Sigmoid colon (tissue), 7 donors: ENCODE data around the gene PTPRN. TPM values are rescaled to one million over a fixed set of nuclear protein-coding genes. Genes with fewer than 3 reads are reported as not detected.
"Not testable (repeated sequence)": the region's sequence is repeated elsewhere in the genome, so short reads cannot be mapped to it uniquely, and the experiment has no call there.

Experiments
- DNase-seq: peaks from one replicate; pipeline ENCODE4 v3.0.0-alpha.2; 2019
- H3K27ac ChIP-seq, 4 donors: fragments of 200-600 bp; sonication (generic); one replicate each; pipeline ENCODE4 v1.5.1; 2016 to 2019; ENCODE audit warnings: mild to moderate bottlenecking in 1 of 4
- H3K27me3 ChIP-seq, 3 donors: fragments of 200-600 bp; sonication (generic); one replicate each; pipeline ENCODE4 v1.5.1; 2019; ENCODE audit warnings: mild to moderate bottlenecking in 1 of 3
- H3K36me3 ChIP-seq, 4 donors: fragments of 200-600 bp; sonication (generic); one replicate each; pipeline ENCODE4 v1.5.1; 2016 to 2019
- H3K4me1 ChIP-seq, 4 donors: fragments of 200-600 bp; sonication (generic); one replicate each; pipeline ENCODE4 v1.5.1; 2017 to 2019
- H3K4me3 ChIP-seq, 4 donors: fragments of 200-600 bp; sonication (generic); one replicate each; pipeline ENCODE4 v1.5.1; 2017 to 2019; ENCODE audit warnings: mild to moderate bottlenecking in 2 of 4, moderate library complexity in 1 of 4
- H3K9me3 ChIP-seq, 4 donors: fragments of 200-600 bp in 3 of 4; sonication (generic) in 3 of 4; one replicate each; pipeline versions ENCODE4 v1.5.1 to v1.6.1; 2013 to 2019
- EP300 ChIP-seq, 4 donors: sonication (generic); formaldehyde crosslinking; IDR thresholded peaks; one replicate each; pipeline ENCODE4 v1.6.1; 2017; ENCODE audit warnings: antibody characterized with exemption in 4 of 4
- POLR2A ChIP-seq, 2 donors: fragments of 450-650 bp; IDR thresholded peaks; one replicate each; pipeline ENCODE4 v1.6.1; 2016; ENCODE audit warnings: antibody characterized with exemption in 2 of 2, mild to moderate bottlenecking in 2 of 2, moderate library complexity in 2 of 2
- POLR2AphosphoS5 ChIP-seq, 4 donors: sonication (generic); formaldehyde crosslinking; IDR thresholded peaks; one replicate each; pipeline ENCODE4 v1.6.1; 2017; ENCODE audit warnings: antibody characterized with exemption in 4 of 4
- WGBS, 2 donors: extraction: QIAGEN DNeasy Blood & Tissue Kit; methylation state at CpG; one replicate each; pipeline ENCODE4 v1.1.7; 2013; 5-methylcytosine and 5-hydroxymethylcytosine counted together
- intact Hi-C: fragments of 100-400 bp; cut with DNase I; formaldehyde crosslinking; loops from one replicate; pipeline ENCODE4 v1.15.1; 2023
- polyA plus RNA-seq, 3 donors: library from polyadenylated mRNA; stranded (reverse); fragments of 200-250 nt; gene quantifications; one replicate each; pipeline ENCODE4 v1.2.3, GENCODE V29; 2013
- total RNA-seq, 4 donors: library from RNA; depleted of rRNA; stranded (reverse); fragments of >200 nt; gene quantifications; one replicate each; pipeline ENCODE4 v1.1.0, GENCODE V29; 2016
- TF ChIP-seq, protein P1 (sequence below), 4 experiments: fragments of 450-650 bp in 3 of 4; fragments of 200-600 bp in 1 of 4; IDR thresholded peaks; one replicate each; pipeline ENCODE4 v1.5.1; 2016 to 2019; ENCODE audit warnings: antibody characterized with exemption in 4 of 4, mild to moderate bottlenecking in 3 of 4, moderate library complexity in 2 of 4
- donor health status: healthy with polysubstance abuse.
- donor health status: Bipolar disorder and iron deficiency.
- donor health status: healthy.

Gene PTPRN
- total and polyA plus RNA-seq, 7 donors: 1.2 to 8.8 (median 7.8) TPM; not detected in 2

DNA sequence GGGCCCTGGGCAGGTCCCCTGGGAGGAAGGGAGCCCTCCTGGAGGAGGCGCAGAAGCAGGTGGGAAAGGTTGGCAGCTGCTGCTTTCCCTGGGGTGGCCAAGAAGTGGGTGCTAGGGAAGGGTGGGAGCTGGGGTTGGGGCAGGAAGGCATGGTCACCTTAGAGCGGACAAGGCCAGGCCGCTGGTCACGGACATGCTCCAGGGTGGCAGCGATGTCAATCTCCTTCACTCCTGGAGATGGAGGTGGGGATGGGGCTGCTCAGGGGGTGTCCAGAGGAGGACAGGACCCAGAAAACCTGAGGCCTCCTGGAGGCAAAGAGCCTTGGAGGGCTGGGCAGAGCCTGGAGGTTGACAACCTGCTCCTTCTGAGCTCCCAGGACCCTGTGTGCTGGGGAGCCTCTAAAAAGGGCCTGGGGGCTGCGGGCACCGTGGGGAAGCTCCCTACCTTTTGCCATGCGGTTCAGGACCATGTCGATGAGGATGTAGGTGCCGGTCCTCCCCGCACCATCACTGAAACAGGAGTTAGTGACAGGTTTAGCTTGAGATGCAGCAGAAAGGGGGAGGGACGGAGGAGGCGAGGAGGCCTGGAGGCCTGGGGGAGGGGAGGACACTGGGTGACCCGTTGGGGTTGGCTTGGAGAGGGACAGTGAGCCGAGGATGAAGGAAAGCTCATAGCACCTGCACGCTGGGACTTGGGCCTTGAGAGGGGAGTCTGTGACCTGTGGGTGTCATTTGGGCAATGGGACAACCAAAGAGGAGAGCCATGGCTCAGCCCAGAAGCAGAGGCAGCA, 18.6 kb downstream of the PTPRN start:
- H3K27ac ChIP-seq: peak overlapping the region; percentile 73 to 82 (median 74)
- 87 to 89% methylated on average over 16 of the region's 16 CpGs for WGBS, 2 donors
- peak; percentile 57 for DNase-seq
- TF ChIP-seq POLR2AphosphoS5 (IDR thresholded peaks at IDR 0.05) (no peak), EP300 (IDR thresholded peaks at IDR 0.05) (no peak), POLR2A (IDR thresholded peaks at IDR 0.05) (no peak)
- TF ChIP-seq, protein P1, sequence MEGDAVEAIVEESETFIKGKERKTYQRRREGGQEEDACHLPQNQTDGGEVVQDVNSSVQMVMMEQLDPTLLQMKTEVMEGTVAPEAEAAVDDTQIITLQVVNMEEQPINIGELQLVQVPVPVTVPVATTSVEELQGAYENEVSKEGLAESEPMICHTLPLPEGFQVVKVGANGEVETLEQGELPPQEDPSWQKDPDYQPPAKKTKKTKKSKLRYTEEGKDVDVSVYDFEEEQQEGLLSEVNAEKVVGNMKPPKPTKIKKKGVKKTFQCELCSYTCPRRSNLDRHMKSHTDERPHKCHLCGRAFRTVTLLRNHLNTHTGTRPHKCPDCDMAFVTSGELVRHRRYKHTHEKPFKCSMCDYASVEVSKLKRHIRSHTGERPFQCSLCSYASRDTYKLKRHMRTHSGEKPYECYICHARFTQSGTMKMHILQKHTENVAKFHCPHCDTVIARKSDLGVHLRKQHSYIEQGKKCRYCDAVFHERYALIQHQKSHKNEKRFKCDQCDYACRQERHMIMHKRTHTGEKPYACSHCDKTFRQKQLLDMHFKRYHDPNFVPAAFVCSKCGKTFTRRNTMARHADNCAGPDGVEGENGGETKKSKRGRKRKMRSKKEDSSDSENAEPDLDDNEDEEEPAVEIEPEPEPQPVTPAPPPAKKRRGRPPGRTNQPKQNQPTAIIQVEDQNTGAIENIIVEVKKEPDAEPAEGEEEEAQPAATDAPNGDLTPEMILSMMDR (IDR thresholded peaks at IDR 0.05): no peak
- intact Hi-C loops: loop anchor here (10.0 kb wide), 1 partner anchor 254 kb away; the partner anchor contains the start of genes CHPF and TMEM198
- no peaks in the 10 kb centered on the region for H3K9me3 ChIP-seq
- H3K4me1 ChIP-seq: peaks cover 0 to 28% (median 26%) of the 10 kb centered on the region in 4 donors
- H3K27me3 ChIP-seq: no peaks in the 10 kb centered on the region
- H3K36me3 ChIP-seq: peaks cover 0 to 7% (median 4%) of the 10 kb centered on the region in 4 donors
- H3K4me3 ChIP-seq: no peak overlapping the region

DNA sequence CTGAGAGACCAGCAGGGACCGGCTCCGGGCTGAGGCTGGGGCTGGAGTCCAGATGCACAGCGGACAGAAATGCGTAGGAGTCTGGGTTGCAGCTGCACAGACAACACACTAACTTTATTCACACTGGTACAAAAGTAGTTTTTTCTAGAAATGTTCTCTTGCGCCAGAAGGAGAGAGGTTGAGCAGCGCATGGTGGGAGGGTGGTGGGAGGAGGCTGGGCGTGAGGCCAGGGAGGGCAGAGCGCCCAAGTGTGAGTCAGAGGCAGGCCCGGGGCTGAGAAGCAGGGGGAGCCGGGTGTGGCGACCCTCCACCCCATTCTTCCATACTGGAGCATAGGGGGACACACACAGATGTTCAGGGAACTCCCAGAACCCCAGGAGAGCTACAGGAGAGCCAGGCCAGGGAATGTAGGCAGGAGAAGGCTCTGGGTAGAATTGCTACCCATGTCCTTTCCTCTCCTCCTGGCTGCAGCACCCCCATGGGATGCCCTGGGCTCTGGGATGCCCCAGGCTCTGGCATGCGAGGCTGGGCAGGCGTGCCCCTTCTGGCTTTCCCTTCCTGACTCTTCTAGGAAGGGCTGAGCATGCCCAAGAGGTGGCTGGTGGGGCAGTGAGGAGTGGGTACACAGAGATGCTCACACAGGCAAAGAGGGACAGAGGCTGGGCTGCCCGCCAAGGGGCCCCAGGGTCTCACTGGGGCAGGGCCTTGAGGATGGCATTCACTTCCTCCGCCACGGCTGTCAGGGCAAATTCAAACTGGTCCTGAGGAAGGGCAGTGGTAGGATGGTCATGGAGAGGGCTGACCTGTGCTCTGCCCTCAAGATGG, 19.5 kb downstream of the PTPRN start:
- TF ChIP-seq, protein P1 (IDR thresholded peaks at IDR 0.05): no peak
- TF ChIP-seq EP300 (IDR thresholded peaks at IDR 0.05): peak in 1 of 4 donors; percentile 52
- peak in 3 of 4 donors; percentile 20 to 70 (median 55) for TF ChIP-seq POLR2AphosphoS5 (IDR thresholded peaks at IDR 0.05)
- no peak for TF ChIP-seq POLR2A (IDR thresholded peaks at IDR 0.05)
- no peaks in the 10 kb centered on the region for H3K9me3 ChIP-seq
- no peaks in the 10 kb centered on the region for H3K27me3 ChIP-seq
- peaks cover 8 to 15% (median 13%) of the 10 kb centered on the region in 4 donors for H3K36me3 ChIP-seq
- 60 to 64% methylated on average over 16 of the region's 16 CpGs for WGBS, 2 donors
- peak overlapping the region; percentile 73 to 82 (median 74) for H3K27ac ChIP-seq
- no peak overlapping the region for H3K4me3 ChIP-seq
- H3K4me1 ChIP-seq: peaks cover 0 to 24% (median 21%) of the 10 kb centered on the region in 4 donors
- peak; percentile 89 for DNase-seq
- intact Hi-C loops: loop anchor here (10.0 kb wide), 1 partner anchor 255 kb away; the partner anchor contains the start of genes CHPF and TMEM198

DNA sequence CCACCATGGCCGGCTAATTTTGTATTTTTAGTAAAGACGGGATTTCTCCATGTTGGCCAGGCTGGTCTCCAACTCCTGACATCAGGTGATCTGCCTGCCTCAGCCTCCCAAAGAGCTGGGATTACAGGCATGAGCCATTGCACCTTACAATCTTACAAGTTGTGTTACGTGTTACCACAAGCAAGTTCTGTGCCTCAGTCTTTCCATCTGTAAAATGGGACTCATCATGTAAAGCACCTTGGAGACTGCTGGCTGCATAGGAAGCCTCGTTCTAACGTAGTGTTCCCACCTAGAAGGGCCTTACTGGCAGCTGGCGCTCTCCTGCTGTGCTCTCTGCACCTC, 20.0 kb downstream of the PTPRN start:
- peak; percentile 4 for DNase-seq
- H3K27me3 ChIP-seq: no peaks in the 10 kb centered on the region
- WGBS, 2 donors: 79% methylated on average over 6 of the region's 6 CpGs
- intact Hi-C loops: no loop called here
- no peak overlapping the region for H3K4me3 ChIP-seq
- peaks cover 0 to 19% (median 16%) of the 10 kb centered on the region in 4 donors for H3K4me1 ChIP-seq
- TF ChIP-seq POLR2AphosphoS5 (IDR thresholded peaks at IDR 0.05) (no peak), EP300 (IDR thresholded peaks at IDR 0.05) (no peak), POLR2A (IDR thresholded peaks at IDR 0.05) (no peak)
- TF ChIP-seq, protein P1 (IDR thresholded peaks at IDR 0.05): no peak
- H3K27ac ChIP-seq: peak overlapping the region; percentile 73 to 82 (median 74)
- peaks cover 13 to 19% (median 18%) of the 10 kb centered on the region in 4 donors for H3K36me3 ChIP-seq
- H3K9me3 ChIP-seq: no peaks in the 10 kb centered on the region

DNA sequence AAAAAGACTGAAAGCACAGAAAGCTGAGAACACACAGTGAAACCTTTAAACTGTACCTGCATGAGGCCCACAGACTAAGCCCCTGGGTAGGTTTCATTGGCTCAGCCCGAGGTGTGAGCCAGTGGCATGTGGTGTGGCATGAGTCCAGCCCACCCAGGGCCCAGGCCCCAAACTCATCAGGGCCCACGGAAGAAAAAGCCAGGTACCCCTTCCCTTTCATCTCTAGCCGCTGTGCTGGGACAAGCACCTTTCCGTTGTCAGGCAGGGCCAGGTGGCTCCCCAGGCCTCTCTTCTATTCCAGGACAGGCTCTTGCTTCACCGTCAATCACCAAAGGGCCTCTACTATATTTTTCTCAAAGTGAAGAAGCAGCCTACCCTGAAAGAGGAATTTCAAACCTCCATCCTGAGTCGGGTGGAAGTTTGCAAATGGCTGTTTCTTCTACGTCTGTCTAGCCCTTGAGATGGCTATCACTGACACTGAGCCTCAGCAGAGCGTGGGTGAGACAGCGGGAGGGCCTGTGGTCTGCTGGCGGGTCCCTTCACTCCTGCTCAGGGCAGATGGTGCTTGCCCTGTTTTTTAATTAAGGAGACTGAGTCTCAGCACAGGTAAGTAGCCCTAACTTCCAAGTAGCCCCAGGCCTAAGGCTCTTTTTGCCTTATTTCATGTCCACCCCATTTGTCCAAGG, 21.5 kb downstream of the PTPRN start:
- H3K4me3 ChIP-seq: no peak overlapping the region
- peaks cover 0 to 15% (median 12%) of the 10 kb centered on the region in 4 donors for H3K4me1 ChIP-seq
- H3K27me3 ChIP-seq: no peaks in the 10 kb centered on the region
- peak overlapping the region in 1 of 4 donors; percentile 82 for H3K27ac ChIP-seq
- peaks cover 24 to 33% (median 29%) of the 10 kb centered on the region in 4 donors for H3K36me3 ChIP-seq
- intact Hi-C loops: no loop called here
- DNase-seq: peak; percentile 51
- WGBS, 2 donors: 89 to 90% methylated on average over 10 of the region's 10 CpGs
- no peaks in the 10 kb centered on the region for H3K9me3 ChIP-seq
- no peak for TF ChIP-seq EP300 (IDR thresholded peaks at IDR 0.05)
- no peak for TF ChIP-seq POLR2A (IDR thresholded peaks at IDR 0.05)
- TF ChIP-seq POLR2AphosphoS5 (IDR thresholded peaks at IDR 0.05): no peak
- TF ChIP-seq, protein P1 (IDR thresholded peaks at IDR 0.05): no peak

DNA sequence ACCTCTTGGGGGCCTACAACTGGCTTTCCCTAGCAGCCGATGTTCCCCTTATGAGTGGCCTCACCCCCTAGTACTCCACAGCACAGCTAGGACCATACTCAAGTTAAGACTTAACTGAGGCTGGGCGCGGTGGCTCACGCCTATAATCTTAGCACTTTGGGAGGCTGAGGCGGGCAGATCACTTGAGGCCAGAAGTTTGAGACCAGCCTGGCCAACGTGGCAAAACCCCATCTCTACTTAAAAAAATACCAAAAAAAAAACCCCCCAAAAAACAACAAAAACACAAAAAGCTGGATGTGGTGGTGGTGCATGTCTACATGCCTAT, 22.1 kb downstream of the PTPRN start:
- 86 to 90% methylated on average over 6 of the region's 6 CpGs for WGBS, 2 donors
- H3K4me3 ChIP-seq, intact Hi-C loops, H3K27me3 ChIP-seq, DNase-seq, H3K9me3 ChIP-seq: not testable (repeated sequence)
- Histone ChIP-seq H3K36me3 (peaks cover 25 to 39% (median 33%) of the 10 kb centered on the region in 4 donors), H3K27ac (peak overlapping the region in 3 of 4 donors; percentile 19 to 40 (median 32)), H3K4me1 (peaks cover 0 to 15% (median 12%) of the 10 kb centered on the region in 4 donors)
